Measurements from ENCODE around the gene RHCE.

GRCh38 chr1:25347556-25347955 lies 73.1 kb downstream of the RHCE start:
- TF ChIP-seq, protein P1, sequence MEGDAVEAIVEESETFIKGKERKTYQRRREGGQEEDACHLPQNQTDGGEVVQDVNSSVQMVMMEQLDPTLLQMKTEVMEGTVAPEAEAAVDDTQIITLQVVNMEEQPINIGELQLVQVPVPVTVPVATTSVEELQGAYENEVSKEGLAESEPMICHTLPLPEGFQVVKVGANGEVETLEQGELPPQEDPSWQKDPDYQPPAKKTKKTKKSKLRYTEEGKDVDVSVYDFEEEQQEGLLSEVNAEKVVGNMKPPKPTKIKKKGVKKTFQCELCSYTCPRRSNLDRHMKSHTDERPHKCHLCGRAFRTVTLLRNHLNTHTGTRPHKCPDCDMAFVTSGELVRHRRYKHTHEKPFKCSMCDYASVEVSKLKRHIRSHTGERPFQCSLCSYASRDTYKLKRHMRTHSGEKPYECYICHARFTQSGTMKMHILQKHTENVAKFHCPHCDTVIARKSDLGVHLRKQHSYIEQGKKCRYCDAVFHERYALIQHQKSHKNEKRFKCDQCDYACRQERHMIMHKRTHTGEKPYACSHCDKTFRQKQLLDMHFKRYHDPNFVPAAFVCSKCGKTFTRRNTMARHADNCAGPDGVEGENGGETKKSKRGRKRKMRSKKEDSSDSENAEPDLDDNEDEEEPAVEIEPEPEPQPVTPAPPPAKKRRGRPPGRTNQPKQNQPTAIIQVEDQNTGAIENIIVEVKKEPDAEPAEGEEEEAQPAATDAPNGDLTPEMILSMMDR (IDR thresholded peaks at IDR 0.05): no peak
- TF ChIP-seq POLR2A (IDR thresholded peaks at IDR 0.05) (no peak), POLR2AphosphoS5 (IDR thresholded peaks at IDR 0.05) (no peak), EP300 (IDR thresholded peaks at IDR 0.05; ENCODE audit: low read depth) (no peak)
